Neuronal stem cell (in vitro differentiated cells): ENCODE results near the gene KDR.

Experiments
- DNase-seq: peaks from one replicate; pipeline ENCODE4 v3.0.0-alpha.2; 2013; ENCODE audit warnings: low spot score
- H2AFZ ChIP-seq: one replicate; pipeline ENCODE4 v1.6.1; 2013; ENCODE audit warnings: mild to moderate bottlenecking, low read length, inconsistent platforms
- H2AK5ac ChIP-seq: 2 replicates; pipeline ENCODE4 v1.6.1; 2013; ENCODE audit warnings: low read depth, mild to moderate bottlenecking, inconsistent platforms, low read length, moderate library complexity, mixed read lengths
- H2BK120ac ChIP-seq: 2 replicates; pipeline ENCODE4 v1.6.1; 2013; ENCODE audit warnings: low read depth, mild to moderate bottlenecking, inconsistent platforms, low read length, moderate library complexity, mixed read lengths
- H2BK12ac ChIP-seq: one replicate; pipeline ENCODE4 v1.6.1; 2013; ENCODE audit warnings: low read length, inconsistent platforms
- H2BK15ac ChIP-seq: 2 replicates; pipeline ENCODE4 v1.6.1; 2013; ENCODE audit warnings: mild to moderate bottlenecking, low read length, inconsistent platforms, mixed read lengths
- H2BK5ac ChIP-seq: one replicate; pipeline ENCODE4 v1.6.1; 2013; ENCODE audit warnings: inconsistent platforms, mild to moderate bottlenecking, low read length, moderate library complexity
- H3K14ac ChIP-seq: one replicate; pipeline ENCODE4 v1.6.1; 2013; ENCODE audit warnings: low read length, inconsistent platforms
- H3K18ac ChIP-seq: 2 replicates; pipeline ENCODE4 v1.6.1; 2013; ENCODE audit warnings: low read length, inconsistent platforms
- H3K23ac ChIP-seq: 2 replicates; pipeline ENCODE4 v1.6.1; 2013; ENCODE audit warnings: low read depth, mild to moderate bottlenecking, mixed read lengths, low read length, inconsistent platforms; ENCODE audit not compliant: poor library complexity
- H3K27ac ChIP-seq: replicated peaks from 3 replicates; pipeline ENCODE4 v1.5.1; 2013; ENCODE audit warnings: low read length, inconsistent platforms
- H3K27me3 ChIP-seq, 3 experiments: 2 replicates each; pipeline ENCODE4 v1.6.1; 2013; ENCODE audit warnings: low read length in 3 of 3, mild to moderate bottlenecking in 2 of 3, inconsistent platforms in 1 of 3, low read depth in 1 of 3, mixed read lengths in 1 of 3, moderate library complexity in 1 of 3; ENCODE audit not compliant: control insufficient read depth in 3 of 3, insufficient read depth in 3 of 3
- H3K36me3 ChIP-seq, 2 donors: replicated peaks in 1 of 2; 2 replicates each; pipeline ENCODE4 v1.6.1; 2013; ENCODE audit warnings: low read length in 2 of 2; ENCODE audit not compliant: control insufficient read depth in 2 of 2, insufficient read depth in 2 of 2
- H3K4ac ChIP-seq: 2 replicates; pipeline ENCODE4 v1.6.1; 2013; ENCODE audit warnings: inconsistent platforms, mild to moderate bottlenecking, low read length, moderate library complexity
- H3K4me1 ChIP-seq, 2 donors: 1 replicate in 1 of 2; 2 replicates in 1 of 2; pipeline ENCODE4 v1.6.1; 2013; ENCODE audit warnings: low read length in 2 of 2, low read depth in 1 of 2; ENCODE audit not compliant: control insufficient read depth in 2 of 2, insufficient read depth in 1 of 2
- H3K4me2 ChIP-seq: one replicate; pipeline ENCODE4 v1.6.1; 2013; ENCODE audit warnings: mild to moderate bottlenecking, low read length, inconsistent platforms; ENCODE audit not compliant: insufficient read depth, poor library complexity, severe bottlenecking
- H3K4me3 ChIP-seq, 2 donors: 2 replicates each; pipeline ENCODE4 v1.5.1; 2013; ENCODE audit warnings: low read length in 2 of 2, mild to moderate bottlenecking in 2 of 2, inconsistent platforms in 1 of 2, moderate library complexity in 1 of 2
- H3K79me1 ChIP-seq: one replicate; pipeline ENCODE4 v1.6.1; 2013; ENCODE audit warnings: low read depth, mild to moderate bottlenecking, inconsistent platforms, low read length, moderate library complexity
- H3K9ac ChIP-seq: one replicate; pipeline ENCODE4 v1.6.1; 2013; ENCODE audit warnings: mild to moderate bottlenecking, low read depth, low read length, inconsistent platforms; ENCODE audit not compliant: poor library complexity
- H3K9me3 ChIP-seq, 2 donors: replicated peaks in 1 of 2; 2 replicates each; pipeline versions ENCODE3 to v1.6.1; 2013; ENCODE audit warnings: low read length in 2 of 2, mild to moderate bottlenecking in 2 of 2, inconsistent platforms in 1 of 2, low read depth in 1 of 2, mixed read lengths in 1 of 2, moderate library complexity in 1 of 2; ENCODE audit not compliant: control insufficient read depth in 2 of 2, insufficient read depth in 1 of 2
- H4K8ac ChIP-seq: one replicate; pipeline ENCODE4 v1.6.1; 2013; ENCODE audit warnings: low read depth, mild to moderate bottlenecking, inconsistent platforms, low read length, moderate library complexity
- H4K91ac ChIP-seq: one replicate; pipeline ENCODE4 v1.6.1; 2013; ENCODE audit warnings: low read length, low read depth, mild to moderate bottlenecking, inconsistent platforms; ENCODE audit not compliant: poor library complexity
- WGBS, 2 donors: extraction: QIAGEN DNeasy Blood & Tissue Kit; methylation state at CpG; one replicate each; pipeline ENCODE4 v1.1.7; 2013; ENCODE audit warnings: missing lambda C conversion rate in 2 of 2, mixed read lengths in 1 of 2; ENCODE audit not compliant: insufficient read length in 2 of 2, insufficient replicate concordance in 1 of 2; ENCODE audit errors: extremely low coverage in 2 of 2; 5-methylcytosine and 5-hydroxymethylcytosine counted together

The KDR gene

DNA sequence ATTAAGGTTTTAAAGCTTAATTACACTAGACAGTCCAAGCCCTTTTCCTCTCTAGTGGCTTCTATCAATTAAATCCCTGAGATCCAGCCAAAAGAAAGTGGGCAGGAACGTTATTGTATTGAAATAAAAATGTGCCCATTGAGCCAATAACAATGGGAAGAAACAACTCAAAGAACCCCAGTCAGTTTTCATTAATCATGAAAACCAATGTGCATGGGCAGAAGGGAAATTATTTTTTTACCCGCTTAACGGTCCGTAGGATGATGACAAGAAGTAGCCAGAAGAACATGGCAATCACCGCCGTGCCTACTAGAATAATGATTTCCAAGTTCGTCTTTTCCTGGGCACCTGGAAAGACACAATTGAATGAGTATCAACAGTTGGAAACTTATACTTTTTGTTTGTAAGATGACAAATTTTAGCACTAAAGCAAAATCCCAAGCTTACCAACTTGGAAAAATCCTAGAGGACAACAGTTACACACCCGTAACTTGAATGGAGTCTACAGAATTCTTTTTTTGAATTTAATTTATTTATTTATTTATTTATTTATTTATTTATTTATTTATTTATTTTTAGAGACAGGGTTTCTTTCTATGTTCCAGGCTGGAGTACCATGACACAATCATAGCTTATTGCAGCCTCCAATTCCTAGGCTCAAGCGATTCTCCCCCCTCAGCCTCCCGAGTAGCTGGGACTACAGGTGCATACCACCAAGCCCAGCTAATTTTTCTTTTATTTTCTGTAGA, 26.8 kb downstream of the KDR start:
- no peak overlapping the region for H2BK12ac ChIP-seq
- no peak overlapping the region for H2BK15ac ChIP-seq
- H3K9ac ChIP-seq, result no peak overlapping the region
- H3K4me2 ChIP-seq, result no peak overlapping the region
- H3K4me1 ChIP-seq, result peaks cover 0 to under 1% of the 10 kb centered on the region in 2 donors
- no peak overlapping the region for H3K23ac ChIP-seq
- no peaks in the 10 kb centered on the region for H3K79me1 ChIP-seq
- no peak for DNase-seq
- no peak overlapping the region for H2BK120ac ChIP-seq
- no peaks in the 10 kb centered on the region for H3K9me3 ChIP-seq
- H3K18ac ChIP-seq, result no peak overlapping the region
- H3K4me3 ChIP-seq, result no peak overlapping the region
- H3K27me3 ChIP-seq, result no peaks in the 10 kb centered on the region
- no CpG with 5 or more reads among the region's 10 CpGs for WGBS, 2 donors
- H2AK5ac ChIP-seq, result no peak overlapping the region
- peaks cover 0 to 60% of the 10 kb centered on the region in 2 donors for H3K36me3 ChIP-seq
- no peak overlapping the region for H3K14ac ChIP-seq
- no peak overlapping the region for H3K4ac ChIP-seq
- no peak overlapping the region for H2AFZ ChIP-seq
- H2BK5ac ChIP-seq, result no peak overlapping the region
- no peak overlapping the region for H4K8ac ChIP-seq
- no peak overlapping the region for H3K27ac ChIP-seq
- H4K91ac ChIP-seq, result no peak overlapping the region

DNA sequence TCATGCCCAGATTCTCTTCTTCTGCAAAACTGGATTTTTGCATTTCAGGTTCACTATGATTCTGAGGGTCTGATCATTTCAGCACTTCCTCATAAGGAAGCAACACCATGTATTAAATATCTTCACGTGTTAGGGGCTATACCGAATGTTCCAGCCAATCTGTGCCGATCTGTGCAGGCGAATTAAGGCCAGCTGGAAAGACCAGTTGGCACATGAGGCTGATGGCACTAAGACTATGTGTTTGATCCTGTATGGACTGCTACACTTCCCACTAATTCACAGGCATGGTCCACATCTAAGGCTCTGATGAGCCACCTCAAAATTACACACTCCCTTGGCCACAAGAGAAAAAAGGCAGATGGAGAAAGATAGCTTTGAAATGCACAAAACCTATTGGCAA, 28.8 kb downstream of the KDR start:
- Histone ChIP-seq H3K9ac (no peak overlapping the region), H3K18ac (no peak overlapping the region), H2AFZ (no peak overlapping the region), H3K79me1 (no peaks in the 10 kb centered on the region), H2BK12ac (no peak overlapping the region), H3K14ac (no peak overlapping the region), H3K27me3 (no peaks in the 10 kb centered on the region), H3K4me3 (no peak overlapping the region), H2BK15ac (no peak overlapping the region), H2AK5ac (no peak overlapping the region), H3K4ac (no peak overlapping the region), H3K4me1 (peaks cover 0 to 3% of the 10 kb centered on the region in 2 donors), H4K8ac (no peak overlapping the region), H3K23ac (no peak overlapping the region), H3K9me3 (no peaks in the 10 kb centered on the region), H2BK5ac (no peak overlapping the region), H3K36me3 (peaks cover 0 to 65% of the 10 kb centered on the region in 2 donors), H2BK120ac (no peak overlapping the region), H3K27ac (no peak overlapping the region), H4K91ac (no peak overlapping the region), H3K4me2 (no peak overlapping the region)
- WGBS, 2 donors, result no CpG with 5 or more reads among the region's 4 CpGs
- no peak for DNase-seq

DNA sequence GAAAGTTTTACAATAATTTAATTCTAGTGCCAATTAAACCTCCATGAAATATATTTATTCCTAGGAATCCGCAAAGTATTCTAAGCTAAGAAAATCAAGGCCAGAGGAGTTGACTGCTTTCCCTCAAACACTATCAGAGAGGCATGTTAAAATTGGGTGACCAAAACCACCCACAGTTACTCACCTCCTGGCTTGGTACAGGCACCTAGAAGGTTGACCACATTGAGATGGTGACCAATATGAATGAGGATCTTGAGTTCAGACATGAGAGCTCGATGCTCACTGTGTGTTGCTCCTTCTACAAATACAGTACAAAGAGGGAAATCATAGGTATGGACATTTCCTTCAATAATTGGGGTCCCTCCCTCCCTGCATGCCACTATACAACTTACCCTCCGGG, 29.4 kb downstream of the KDR start:
- H3K9me3 ChIP-seq, result no peaks in the 10 kb centered on the region
- no peak overlapping the region for H3K14ac ChIP-seq
- H3K79me1 ChIP-seq, result no peaks in the 10 kb centered on the region
- DNase-seq, result no peak
- no peak overlapping the region for H3K9ac ChIP-seq
- H2BK5ac ChIP-seq, result no peak overlapping the region
- peaks cover 0 to 68% of the 10 kb centered on the region in 2 donors for H3K36me3 ChIP-seq
- no peak overlapping the region for H2BK120ac ChIP-seq
- no peak overlapping the region for H3K4me2 ChIP-seq
- H2AK5ac ChIP-seq, result no peak overlapping the region
- no peaks in the 10 kb centered on the region for H3K27me3 ChIP-seq
- no peak overlapping the region for H3K4me3 ChIP-seq
- no peak overlapping the region for H3K4ac ChIP-seq
- H2BK15ac ChIP-seq, result no peak overlapping the region
- H4K8ac ChIP-seq, result no peak overlapping the region
- H3K27ac ChIP-seq, result no peak overlapping the region
- H4K91ac ChIP-seq, result no peak overlapping the region
- H2AFZ ChIP-seq, result no peak overlapping the region
- no CpG with 5 or more reads among the region's 3 CpGs for WGBS, 2 donors
- peaks cover 0 to 3% of the 10 kb centered on the region in 2 donors for H3K4me1 ChIP-seq
- no peak overlapping the region for H3K18ac ChIP-seq
- no peak overlapping the region for H2BK12ac ChIP-seq
- no peak overlapping the region for H3K23ac ChIP-seq

DNA sequence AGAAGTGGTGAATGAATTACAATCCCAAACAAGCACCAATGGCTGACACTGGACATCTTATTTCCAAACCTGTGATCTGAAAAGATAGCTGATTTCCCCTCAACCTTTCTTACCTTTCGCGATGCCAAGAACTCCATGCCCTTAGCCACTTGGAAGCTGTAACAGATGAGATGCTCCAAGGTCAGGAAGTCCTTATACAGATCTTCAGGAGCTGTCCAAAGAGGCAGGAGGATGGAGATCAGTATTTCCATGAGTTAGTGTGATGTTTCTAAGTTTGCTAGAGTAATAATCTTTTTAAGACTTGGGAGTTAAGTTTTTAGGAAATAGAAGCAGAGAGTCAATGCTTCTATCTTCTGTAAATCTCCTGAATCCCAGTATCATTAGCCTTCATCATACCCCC, 32.9 kb downstream of the KDR start:
- Histone ChIP-seq H3K4me2 (no peak overlapping the region), H4K91ac (no peak overlapping the region), H2BK15ac (no peak overlapping the region), H3K14ac (no peak overlapping the region), H3K36me3 (peaks cover 0 to 80% of the 10 kb centered on the region in 2 donors), H2AFZ (no peak overlapping the region), H3K18ac (no peak overlapping the region), H4K8ac (no peak overlapping the region), H2BK120ac (no peak overlapping the region), H2BK12ac (no peak overlapping the region), H3K4ac (no peak overlapping the region), H3K27me3 (no peaks in the 10 kb centered on the region), H2AK5ac (no peak overlapping the region), H3K9me3 (no peaks in the 10 kb centered on the region), H3K23ac (no peak overlapping the region), H3K4me3 (no peak overlapping the region), H3K79me1 (no peaks in the 10 kb centered on the region), H2BK5ac (no peak overlapping the region), H3K4me1 (peaks cover 4 to 5% of the 10 kb centered on the region in 2 donors), H3K27ac (no peak overlapping the region), H3K9ac (no peak overlapping the region)
- WGBS, 2 donors, result no CpG with 5 or more reads among the region's 2 CpGs
- no peak for DNase-seq
